Activated CD8-positive, alpha-beta memory T cell treated with anti-CD3 and anti-CD28 coated beads, Interleukin-2, amount 50 U/mL, for 1 hour (primary cell): ENCODE measurements around the gene XPC.

ENCODE experiments used
- DNase-seq: peaks from one replicate; pipeline ENCODE4 v3.0.0-alpha.2; 2020; ENCODE audit errors: extremely low read depth

XPC gene

GRCh38 chr3:14208168-14208567 lies 29.8 kb upstream of the XPC start:
- DNase-seq, result no peak

- no peak for DNase-seq
Measured at GRCh38 chr3:14206548-14207177, 28.3 kb upstream of the XPC start.

GRCh38 chr3:14204515-14205284 lies 26.3 kb upstream of the XPC start:
- DNase-seq, result no peak

- no peak for DNase-seq
Measured at GRCh38 chr3:14203521-14204079, 25.2 kb upstream of the XPC start.

GRCh38 chr3:14202874-14203520 lies 24.6 kb upstream of the XPC start:
- no peak for DNase-seq

- DNase-seq, result no peak
Measured at GRCh38 chr3:14201940-14202684, 23.7 kb upstream of the XPC start.

- no peak for DNase-seq
Measured at GRCh38 chr3:14200841-14201240, 22.4 kb upstream of the XPC start.

GRCh38 chr3:14200276-14200675 lies 21.9 kb upstream of the XPC start:
- DNase-seq, result no peak

- no peak for DNase-seq
Measured at GRCh38 chr3:14199641-14200040, 21.2 kb upstream of the XPC start.

- DNase-seq, result no peak
Measured at GRCh38 chr3:14194865-14195264, 16.5 kb upstream of the XPC start.

- DNase-seq, result no peak
Measured at GRCh38 chr3:14188041-14188754, 9.8 kb upstream of the XPC start.

- no peak for DNase-seq
Measured at GRCh38 chr3:14186854-14187458, 8.6 kb upstream of the XPC start.

- DNase-seq, result no peak
Measured at GRCh38 chr3:14183015-14183577, 4.7 kb upstream of the XPC start.

GRCh38 chr3:14181253-14181652 lies 2.9 kb upstream of the XPC start:
- no peak for DNase-seq

GRCh38 chr3:14179795-14180194 lies 1.4 kb upstream of the XPC start:
- DNase-seq, result no peak

GRCh38 chr3:14179114-14179465 lies 689 bp upstream of the XPC start:
- no peak for DNase-seq

- no peak for DNase-seq
Measured at GRCh38 chr3:14177580-14178246, 688 bp downstream of the XPC start.

- peak; percentile 49 for DNase-seq
Measured at GRCh38 chr3:14175383-14176037, 2.9 kb downstream of the XPC start.

GRCh38 chr3:14174483-14174882 lies 3.9 kb downstream of the XPC start:
- DNase-seq, result no peak

- DNase-seq, result no peak
Measured at GRCh38 chr3:14172496-14172895, 5.9 kb downstream of the XPC start.
